Duodenal mucosa (tissue), 2 donors: ENCODE data around the gene GTF2F1.
A peak's percentile ranks its signal among the peaks of the same experiment; 100 is the strongest.
"Not testable (repeated sequence)": the region's sequence is repeated elsewhere in the genome, so short reads cannot be mapped to it uniquely, and the experiment has no call there.

Experiments
- H3K27ac ChIP-seq: one replicate; pipeline ENCODE4 v1.7.0; 2013; ENCODE audit warnings: low read depth, low read length
- H3K27me3 ChIP-seq, 2 donors: one replicate each; pipeline ENCODE4 v1.7.0; 2013; ENCODE audit warnings: low read length in 2 of 2, control low read depth in 1 of 2; ENCODE audit not compliant: insufficient read depth in 2 of 2, control insufficient read depth in 1 of 2
- H3K36me3 ChIP-seq, 2 donors: one replicate each; pipeline ENCODE4 v1.7.0; 2013; ENCODE audit warnings: low read length in 2 of 2, control low read depth in 1 of 2; ENCODE audit not compliant: insufficient read depth in 2 of 2, control insufficient read depth in 1 of 2
- H3K4me1 ChIP-seq, 2 donors: one replicate each; pipeline ENCODE4 v1.7.0; 2013; ENCODE audit warnings: low read length in 2 of 2, control low read depth in 1 of 2; ENCODE audit not compliant: insufficient read depth in 2 of 2, control insufficient read depth in 1 of 2
- H3K4me3 ChIP-seq, 2 donors: one replicate each; pipeline ENCODE4 v1.7.0; 2013; ENCODE audit warnings: low read length in 2 of 2, low read depth in 1 of 2
- H3K9ac ChIP-seq, 2 donors: one replicate each; pipeline ENCODE4 v1.7.0; 2013; ENCODE audit warnings: low read length in 2 of 2, low read depth in 1 of 2
- H3K9me3 ChIP-seq, 2 donors: one replicate each; pipeline ENCODE4 v1.7.0; 2013; ENCODE audit warnings: low read length in 2 of 2, control low read depth in 1 of 2; ENCODE audit not compliant: control insufficient read depth in 1 of 2

Gene GTF2F1

DNA sequence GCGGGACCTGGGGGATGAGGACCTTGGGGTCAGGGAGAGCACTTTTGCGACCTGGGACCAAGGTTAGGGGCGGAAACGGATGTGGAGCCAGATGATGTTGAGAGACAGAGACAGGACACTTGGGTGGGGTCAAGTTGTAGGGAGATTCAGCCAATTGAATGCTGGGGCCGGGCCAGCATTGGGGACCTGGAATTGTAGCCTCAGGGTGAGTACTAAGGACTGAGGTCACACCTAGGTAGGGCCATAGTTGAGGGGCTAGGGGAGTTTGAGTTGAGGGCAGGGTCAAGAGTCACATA, 19.2 kb downstream of the GTF2F1 start:
- no peaks in the 10 kb centered on the region for H3K9me3 ChIP-seq
- H3K4me3 ChIP-seq, result peak overlapping the region; percentile 60 to 67
- H3K9ac ChIP-seq, result peak overlapping the region; percentile 15 to 59
- H3K27me3 ChIP-seq, result no peaks in the 10 kb centered on the region
- no peak overlapping the region for H3K27ac ChIP-seq
- H3K4me1 ChIP-seq, result peaks cover 7 to 14% of the 10 kb centered on the region in 2 donors
- peaks cover 0 to 19% of the 10 kb centered on the region in 2 donors for H3K36me3 ChIP-seq

DNA sequence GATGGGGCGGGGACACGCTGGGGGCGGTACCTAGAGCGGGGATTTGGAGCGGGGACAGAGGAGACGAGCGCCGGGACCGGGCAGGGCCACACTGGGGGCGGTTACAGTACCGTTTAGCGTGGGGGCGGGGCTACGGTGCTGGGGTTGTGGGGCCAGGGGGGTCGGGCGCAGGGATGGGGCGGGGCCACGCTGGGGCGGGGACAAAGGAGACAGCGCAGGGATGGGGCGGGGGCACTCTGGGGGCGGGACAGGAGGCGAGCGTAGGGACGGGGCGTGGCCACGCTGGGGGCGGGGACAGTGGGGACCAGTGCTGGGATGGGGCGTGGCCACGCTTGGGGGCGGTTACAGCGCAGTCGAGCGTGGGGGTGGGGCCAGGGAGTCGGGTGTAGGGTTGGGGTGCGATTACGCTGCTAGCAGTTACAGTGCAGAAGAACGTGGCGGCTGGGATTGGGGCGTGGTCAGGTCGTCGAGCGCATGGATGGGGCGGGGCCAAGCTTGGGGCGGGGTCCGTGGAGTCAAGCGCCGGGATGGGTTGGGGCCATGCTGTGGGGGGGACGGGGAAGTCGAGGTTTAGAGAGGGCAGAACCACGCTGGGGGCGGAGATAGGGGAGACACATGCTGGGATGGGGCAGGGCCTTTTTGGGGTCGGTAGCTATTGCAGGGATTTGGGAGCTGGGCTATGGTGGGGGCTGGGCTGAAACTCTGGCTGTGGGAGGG, 19.7 kb downstream of the GTF2F1 start:
- H3K27ac ChIP-seq, result peak overlapping the region; percentile 100
- peaks cover 0 to 20% of the 10 kb centered on the region in 2 donors for H3K36me3 ChIP-seq
- H3K4me3 ChIP-seq, result peak overlapping the region; percentile 84 to 87
- H3K4me1 ChIP-seq, result peaks cover 7 to 14% of the 10 kb centered on the region in 2 donors
- no peaks in the 10 kb centered on the region for H3K9me3 ChIP-seq
- peak overlapping the region; percentile 77 to 89 for H3K9ac ChIP-seq
- no peaks in the 10 kb centered on the region for H3K27me3 ChIP-seq

DNA sequence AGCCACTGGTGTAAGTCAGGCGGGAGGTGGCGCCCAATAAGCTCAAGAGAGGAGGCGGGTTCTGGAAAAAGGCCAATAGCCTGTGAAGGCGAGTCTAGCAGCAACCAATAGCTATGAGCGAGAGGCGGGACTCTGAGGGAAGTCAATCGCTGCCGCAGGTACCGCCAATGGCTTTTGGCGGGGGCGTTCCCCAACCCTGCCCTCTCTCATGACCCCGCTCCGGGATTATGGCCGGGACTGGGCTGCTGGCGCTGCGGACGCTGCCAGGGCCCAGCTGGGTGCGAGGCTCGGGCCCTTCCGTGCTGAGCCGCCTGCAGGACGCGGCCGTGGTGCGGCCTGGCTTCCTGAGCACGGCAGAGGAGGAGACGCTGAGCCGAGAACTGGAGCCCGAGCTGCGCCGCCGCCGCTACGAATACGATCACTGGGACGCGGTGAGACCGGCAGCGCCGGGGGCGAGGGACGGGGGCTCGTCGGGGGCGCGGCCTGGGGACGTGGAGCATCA, 20.3 kb downstream of the GTF2F1 start, which contains the start of gene ALKBH7:
Gene ALKBH7, plus strand, starts transcription at position 201 of the 502 bp plus-strand sequence. Its CDS starts 27 bp downstream, at position 228.
- H3K27ac ChIP-seq, result peak within 1 kb of the TSS; percentile 100
- H3K4me1 ChIP-seq, result peaks cover 7 to 14% of the 10 kb centered on the region in 2 donors
- no peaks in the 10 kb centered on the region for H3K27me3 ChIP-seq
- peak within 1 kb of the TSS; percentile 77 to 89 for H3K9ac ChIP-seq
- no peaks in the 10 kb centered on the region for H3K9me3 ChIP-seq
- H3K36me3 ChIP-seq, result peaks cover 0 to 26% of the 10 kb centered on the region in 2 donors
- H3K4me3 ChIP-seq, result peak within 1 kb of the TSS; percentile 84 to 87

DNA sequence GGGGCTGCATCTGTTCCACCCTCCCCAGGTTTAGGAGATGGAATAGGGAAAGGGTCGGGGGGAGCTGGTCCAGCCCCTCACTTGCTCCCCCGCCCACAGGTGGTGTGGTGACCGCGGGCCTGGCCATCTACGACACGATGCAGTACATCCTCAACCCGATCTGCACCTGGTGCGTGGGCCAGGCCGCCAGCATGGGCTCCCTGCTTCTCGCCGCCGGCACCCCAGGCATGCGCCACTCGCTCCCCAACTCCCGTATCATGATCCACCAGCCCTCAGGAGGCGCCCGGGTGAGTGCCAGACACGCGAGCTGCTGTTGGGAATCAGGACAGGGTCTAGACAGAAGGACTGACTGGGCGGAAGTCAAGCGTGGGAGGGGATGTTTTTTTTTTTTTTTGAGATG, 28.6 kb downstream of the GTF2F1 start:
- Histone ChIP-seq H3K4me1 (peaks cover 4 to 6% of the 10 kb centered on the region in 2 donors), H3K9me3 (no peaks in the 10 kb centered on the region), H3K27ac (no peak overlapping the region), H3K9ac (no peak overlapping the region), H3K27me3 (no peaks in the 10 kb centered on the region), H3K36me3 (peaks cover 10 to 34% of the 10 kb centered on the region in 2 donors), H3K4me3 (no peak overlapping the region)

DNA sequence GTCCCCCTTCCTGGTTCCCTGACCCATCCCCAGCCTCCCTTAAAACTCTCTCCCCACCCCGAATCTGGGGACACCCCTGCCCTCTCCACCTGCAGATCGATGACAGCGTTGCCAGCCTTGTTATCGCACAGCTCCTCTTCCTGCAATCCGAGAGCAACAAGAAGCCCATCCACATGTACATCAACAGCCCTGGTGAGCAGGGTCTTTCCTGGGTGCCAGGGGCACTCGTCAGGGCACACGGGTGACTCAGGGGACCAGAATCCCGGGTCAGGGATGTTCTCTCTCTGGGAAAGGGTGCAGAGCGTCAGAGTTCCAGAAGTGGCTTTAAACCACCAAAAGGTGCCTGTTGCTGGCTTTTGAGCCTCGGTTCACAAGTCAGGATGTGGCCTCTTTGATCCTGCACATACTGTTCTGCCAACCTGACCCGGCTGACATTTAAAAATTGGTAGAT, 30.6 kb downstream of the GTF2F1 start:
- H3K4me3 ChIP-seq, result peak overlapping the region; percentile 76 to 77
- H3K36me3 ChIP-seq, result peaks cover 10 to 15% of the 10 kb centered on the region in 2 donors
- no peaks in the 10 kb centered on the region for H3K9me3 ChIP-seq
- H3K4me1 ChIP-seq, result peaks cover 4 to 6% of the 10 kb centered on the region in 2 donors
- H3K27me3 ChIP-seq, result no peaks in the 10 kb centered on the region
- H3K9ac ChIP-seq, result peak overlapping the region; percentile 80
- H3K27ac ChIP-seq, result no peak overlapping the region

DNA sequence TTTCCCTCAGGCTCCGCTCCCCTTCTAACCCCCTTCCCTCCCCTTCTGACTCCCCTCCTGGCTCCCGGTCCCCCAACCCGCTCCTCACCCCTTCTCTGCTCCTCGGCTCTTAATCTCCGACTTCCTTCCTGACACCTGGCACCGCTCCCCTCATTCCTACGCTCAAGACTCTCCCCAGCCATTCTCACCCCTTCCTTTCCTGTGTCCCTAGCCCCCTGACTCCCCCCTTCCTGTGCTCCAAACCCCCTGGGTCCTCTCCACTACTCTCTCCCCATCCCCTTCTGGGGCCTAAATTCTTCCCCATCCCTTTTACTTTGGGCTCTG, 31.0 kb downstream of the GTF2F1 start:
- H3K9me3 ChIP-seq, result no peaks in the 10 kb centered on the region
- H3K4me3 ChIP-seq, result peak overlapping the region; percentile 76 to 77
- peak overlapping the region; percentile 42 for H3K27ac ChIP-seq
- peaks cover 10 to 13% of the 10 kb centered on the region in 2 donors for H3K36me3 ChIP-seq
- peak overlapping the region; percentile 80 for H3K9ac ChIP-seq
- peaks cover 4 to 6% of the 10 kb centered on the region in 2 donors for H3K4me1 ChIP-seq
- no peaks in the 10 kb centered on the region for H3K27me3 ChIP-seq

DNA sequence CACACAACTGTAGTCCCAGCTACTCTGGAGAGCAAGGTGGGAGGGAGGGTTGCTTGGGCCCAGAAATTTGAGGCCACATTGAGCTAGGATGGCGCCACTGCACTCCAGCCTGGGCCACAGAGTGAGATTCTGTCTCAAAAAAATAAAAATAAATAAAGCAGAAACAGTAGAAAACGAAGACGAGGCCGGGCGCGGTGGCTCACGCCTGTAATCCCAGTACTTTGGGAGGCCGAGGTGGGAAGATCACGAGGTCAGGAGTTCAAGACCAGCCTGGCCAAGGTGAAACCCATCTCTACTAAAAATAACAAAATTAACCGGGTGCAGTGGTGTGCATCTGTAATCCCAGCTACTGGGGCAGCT, 32.1 kb downstream of the GTF2F1 start:
- H3K4me3 ChIP-seq, result peak overlapping the region; percentile 76 to 77
- not testable (repeated sequence) for H3K9ac ChIP-seq, H3K9me3 ChIP-seq, H3K36me3 ChIP-seq, H3K27me3 ChIP-seq, H3K27ac ChIP-seq, H3K4me1 ChIP-seq

DNA sequence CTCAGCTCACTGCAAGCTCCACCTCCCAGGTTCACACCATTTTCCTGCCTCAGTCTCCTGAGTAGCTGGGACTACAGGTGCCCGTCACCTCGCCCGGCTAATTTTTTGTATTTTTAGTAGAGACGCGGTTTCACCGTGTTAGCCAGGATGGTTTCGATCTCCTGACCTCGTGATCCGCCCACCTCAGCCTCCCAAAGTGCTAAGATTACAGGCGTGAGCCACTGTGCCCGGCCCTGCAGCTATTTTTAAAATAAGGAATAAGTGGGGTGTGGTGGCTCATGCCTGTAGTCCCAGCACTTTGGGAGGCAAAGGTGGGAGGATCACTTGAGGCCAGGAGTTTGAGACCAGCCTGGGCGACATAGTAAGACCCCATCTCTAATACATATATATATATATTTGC, 32.5 kb downstream of the GTF2F1 start:
- H3K27ac ChIP-seq, H3K9me3 ChIP-seq, H3K4me1 ChIP-seq, H3K4me3 ChIP-seq, H3K27me3 ChIP-seq, H3K36me3 ChIP-seq, H3K9ac ChIP-seq: not testable (repeated sequence)

DNA sequence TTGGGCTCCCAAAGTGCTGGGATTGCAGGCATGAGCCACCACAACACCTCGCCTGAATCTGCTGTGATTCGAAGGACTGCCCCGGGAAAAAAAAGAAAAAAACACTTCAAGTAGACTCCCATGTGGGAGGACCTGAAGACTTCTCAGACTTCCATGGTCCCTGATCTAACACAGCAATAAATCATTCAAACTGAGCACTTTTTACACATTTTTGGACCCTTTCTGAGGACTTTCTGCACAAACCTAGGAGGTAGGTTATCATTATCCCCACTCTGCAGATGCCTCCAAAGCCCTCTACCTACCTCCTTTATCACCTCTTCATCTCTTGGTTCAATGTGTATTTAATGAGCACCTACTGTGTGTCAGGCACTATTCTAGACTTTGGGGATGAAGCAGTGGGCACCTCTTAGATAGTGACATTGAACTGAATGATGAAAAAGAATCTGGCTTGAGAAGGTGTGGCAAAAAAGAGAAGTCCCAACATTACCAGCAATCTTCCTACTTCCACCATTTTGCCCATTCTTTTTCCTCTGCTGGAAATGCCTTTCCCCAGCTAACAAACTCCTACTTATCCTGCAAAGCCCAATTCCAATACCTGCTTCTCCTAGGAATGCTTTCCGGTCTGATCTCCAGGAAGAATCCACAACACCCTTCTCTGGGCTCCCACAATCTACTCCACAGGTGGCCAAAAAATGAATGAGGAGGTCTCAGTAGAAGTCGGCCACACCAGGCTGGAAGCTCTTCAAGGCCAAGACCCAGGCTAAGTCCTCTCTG, 33.2 kb downstream of the GTF2F1 start:
- H3K9me3 ChIP-seq, result no peaks in the 10 kb centered on the region
- H3K27me3 ChIP-seq, result no peaks in the 10 kb centered on the region
- peaks cover 4 to 6% of the 10 kb centered on the region in 2 donors for H3K4me1 ChIP-seq
- H3K27ac ChIP-seq, result no peak overlapping the region
- H3K4me3 ChIP-seq, result no peak overlapping the region
- no peak overlapping the region for H3K9ac ChIP-seq
- peaks cover 0 to 4% of the 10 kb centered on the region in 2 donors for H3K36me3 ChIP-seq

DNA sequence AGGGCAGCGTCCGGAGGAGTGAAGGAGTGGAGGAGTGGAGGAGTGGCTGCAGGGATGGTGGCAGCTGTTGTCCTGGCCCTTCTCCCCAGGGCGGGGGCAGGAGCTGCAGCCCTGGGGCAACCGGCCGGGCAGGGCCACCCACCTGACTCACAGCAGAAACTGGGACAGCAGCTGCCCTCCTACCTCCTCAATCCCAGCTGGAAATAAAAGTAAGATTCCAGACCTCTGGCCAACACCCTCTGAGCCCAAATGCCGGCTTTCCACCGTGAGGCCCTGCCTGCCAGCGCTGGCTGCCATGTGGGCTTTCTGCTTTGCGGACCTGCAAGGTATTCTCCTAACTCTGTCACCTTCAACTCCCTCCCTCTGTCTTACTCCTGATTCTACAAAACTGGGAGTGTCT, 35.0 kb downstream of the GTF2F1 start:
- H3K4me1 ChIP-seq, result peaks cover 4 to 6% of the 10 kb centered on the region in 2 donors
- no peak overlapping the region for H3K27ac ChIP-seq
- H3K9me3 ChIP-seq, result no peaks in the 10 kb centered on the region
- H3K36me3 ChIP-seq, result no peaks in the 10 kb centered on the region
- no peak overlapping the region for H3K9ac ChIP-seq
- no peak overlapping the region for H3K4me3 ChIP-seq
- no peaks in the 10 kb centered on the region for H3K27me3 ChIP-seq
